Retinal pigment epithelial cell (primary cell): ENCODE data around the gene ALDH5A1.

Experiments
- DNase-seq: peaks from one replicate; pipeline ENCODE4 v3.0.0-alpha.2; 2010; ENCODE audit warnings: low read depth
- H3K4me3 ChIP-seq: 2 replicates; pipeline ENCODE4 v1.5.1; 2011; ENCODE audit warnings: mild to moderate bottlenecking, low read length, control low read depth, moderate library complexity
- TF ChIP-seq, protein P1 (sequence below): conservative IDR thresholded peaks from 2 replicates; pipeline ENCODE4 v1.5.1; 2011; ENCODE audit warnings: low read depth, low read length, control low read depth, inconsistent platforms

The ALDH5A1 gene

DNA sequence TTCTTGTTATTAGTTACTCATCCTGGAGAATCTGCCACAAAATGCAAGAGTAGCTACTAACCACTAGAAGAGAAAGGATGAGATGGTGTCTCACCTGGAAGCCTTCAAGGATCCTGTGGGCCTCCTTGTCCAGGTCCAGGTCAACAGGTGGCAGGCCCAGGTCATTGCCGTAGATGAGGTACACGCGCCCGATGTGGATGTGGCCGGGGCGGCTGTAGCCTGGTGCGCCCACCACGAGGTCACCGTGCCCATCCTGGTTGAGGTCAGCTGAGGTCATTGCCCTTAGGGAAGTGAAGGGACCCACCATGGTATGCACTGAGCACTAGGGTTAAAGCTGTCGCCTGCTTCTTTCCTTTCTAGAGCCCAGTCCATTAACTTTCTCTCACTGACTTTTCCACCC, 40.8 kb upstream of the ALDH5A1 start:
- DNase-seq = no peak
- H3K4me3 ChIP-seq = no peak overlapping the region
- TF ChIP-seq, protein P1, sequence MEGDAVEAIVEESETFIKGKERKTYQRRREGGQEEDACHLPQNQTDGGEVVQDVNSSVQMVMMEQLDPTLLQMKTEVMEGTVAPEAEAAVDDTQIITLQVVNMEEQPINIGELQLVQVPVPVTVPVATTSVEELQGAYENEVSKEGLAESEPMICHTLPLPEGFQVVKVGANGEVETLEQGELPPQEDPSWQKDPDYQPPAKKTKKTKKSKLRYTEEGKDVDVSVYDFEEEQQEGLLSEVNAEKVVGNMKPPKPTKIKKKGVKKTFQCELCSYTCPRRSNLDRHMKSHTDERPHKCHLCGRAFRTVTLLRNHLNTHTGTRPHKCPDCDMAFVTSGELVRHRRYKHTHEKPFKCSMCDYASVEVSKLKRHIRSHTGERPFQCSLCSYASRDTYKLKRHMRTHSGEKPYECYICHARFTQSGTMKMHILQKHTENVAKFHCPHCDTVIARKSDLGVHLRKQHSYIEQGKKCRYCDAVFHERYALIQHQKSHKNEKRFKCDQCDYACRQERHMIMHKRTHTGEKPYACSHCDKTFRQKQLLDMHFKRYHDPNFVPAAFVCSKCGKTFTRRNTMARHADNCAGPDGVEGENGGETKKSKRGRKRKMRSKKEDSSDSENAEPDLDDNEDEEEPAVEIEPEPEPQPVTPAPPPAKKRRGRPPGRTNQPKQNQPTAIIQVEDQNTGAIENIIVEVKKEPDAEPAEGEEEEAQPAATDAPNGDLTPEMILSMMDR = no peak

GRCh38 chr6:24454452-24454851, 40.3 kb upstream of the ALDH5A1 start:
- DNase-seq = no peak
- H3K4me3 ChIP-seq = no peak overlapping the region
- TF ChIP-seq, protein P1 = no peak

DNA sequence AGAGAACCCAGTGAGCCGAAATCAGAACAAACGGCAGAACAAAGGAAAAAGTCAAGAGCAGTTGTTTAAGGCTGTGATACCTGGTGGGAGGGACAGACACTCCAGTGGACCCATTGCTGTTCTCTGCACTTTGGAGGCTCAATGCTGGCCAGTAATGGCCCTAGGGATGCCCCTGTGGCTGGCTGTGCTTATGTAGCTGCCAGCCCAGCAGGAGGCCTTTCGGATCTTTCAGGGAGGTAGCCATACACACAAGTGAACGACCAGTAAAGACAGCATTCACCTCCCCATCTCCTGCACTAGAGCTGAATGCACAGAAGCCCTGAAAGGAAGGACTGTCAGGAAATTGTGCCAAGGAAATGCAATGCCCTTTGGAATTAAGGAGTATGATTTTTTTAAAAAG, 39.7 kb upstream of the ALDH5A1 start:
- no peak for DNase-seq
- H3K4me3 ChIP-seq = no peak overlapping the region
- TF ChIP-seq, protein P1 = no peak

DNA sequence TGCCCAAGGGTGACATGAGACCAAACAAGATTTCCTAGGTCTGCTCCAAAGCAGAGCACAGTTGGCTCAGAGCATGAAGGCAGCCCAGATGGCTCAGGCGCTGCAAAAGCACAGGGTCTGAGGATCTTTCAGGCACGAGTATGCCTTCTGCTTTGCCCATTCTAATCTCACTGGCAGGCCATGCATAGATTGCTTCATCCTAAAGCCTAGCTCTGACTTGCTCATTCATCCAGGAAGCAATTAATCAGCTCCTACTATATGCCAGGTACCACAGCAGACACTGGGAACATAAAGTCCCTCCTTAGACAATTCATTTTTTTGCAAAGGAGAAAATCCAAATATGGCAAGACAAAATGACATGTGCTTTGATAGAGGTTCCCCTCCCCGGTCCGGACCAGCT, 36.6 kb upstream of the ALDH5A1 start:
- H3K4me3 ChIP-seq = no peak overlapping the region
- no peak for DNase-seq
- TF ChIP-seq, protein P1 = no peak

- TF ChIP-seq, protein P1 = no peak
- no peak for DNase-seq
Measured at GRCh38 chr6:24458941-24459340, 35.8 kb upstream of the ALDH5A1 start.

GRCh38 chr6:24460966-24461365, 33.8 kb upstream of the ALDH5A1 start:
- H3K4me3 ChIP-seq = no peak overlapping the region
- DNase-seq = no peak
- TF ChIP-seq, protein P1 = no peak

More at GRCh38 chr6:24458941-24459340, 35.8 kb upstream of the ALDH5A1 start:
- H3K4me3 ChIP-seq = no peak overlapping the region

DNA sequence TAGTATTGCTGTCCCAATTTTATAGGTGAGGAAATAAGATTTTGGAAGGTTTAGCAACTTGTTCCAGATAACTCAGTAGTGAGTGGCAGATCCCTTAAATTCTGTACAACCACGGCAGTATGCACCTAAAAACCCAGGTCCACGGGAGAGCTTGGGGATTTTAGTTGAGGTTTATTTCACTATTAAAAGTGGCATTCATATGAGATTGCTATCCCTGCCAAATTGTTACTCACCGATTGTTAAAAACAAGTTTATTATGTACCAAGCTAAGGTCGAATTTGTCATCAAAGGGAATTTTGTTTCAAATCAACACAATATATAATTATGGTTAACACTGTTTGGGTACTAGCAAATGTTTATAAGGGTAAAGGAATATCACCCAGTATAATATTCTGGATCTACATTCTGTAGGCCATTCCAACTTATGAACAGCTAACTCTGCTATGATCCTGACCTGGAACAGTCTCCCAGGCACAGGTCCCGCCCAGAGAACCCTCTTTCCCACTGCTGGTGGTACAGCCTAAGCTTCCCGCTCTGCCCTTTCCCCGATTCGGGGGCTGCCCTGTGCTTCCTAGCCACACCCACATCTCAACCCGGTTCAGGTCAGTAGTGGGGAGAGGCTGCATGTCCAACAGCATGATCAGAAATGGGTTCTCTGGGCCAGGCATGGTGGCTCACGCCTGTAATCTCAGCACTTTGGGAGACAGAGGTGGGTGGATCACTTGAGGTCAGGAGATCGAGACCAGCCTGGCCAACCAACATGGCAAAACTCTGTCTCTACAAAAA, 30.3 kb upstream of the ALDH5A1 start:
- DNase-seq = no peak
- TF ChIP-seq, protein P1 = no peak
- no peak overlapping the region for H3K4me3 ChIP-seq
